AG08395 (cell line): Measurements from ENCODE around the gene NDRG2.

Source experiments
- DNase-seq: peaks from one replicate; pipeline ENCODE4 v3.0.0; 2012; ENCODE audit warnings: mixed read lengths, low spot score

Gene NDRG2

DNA sequence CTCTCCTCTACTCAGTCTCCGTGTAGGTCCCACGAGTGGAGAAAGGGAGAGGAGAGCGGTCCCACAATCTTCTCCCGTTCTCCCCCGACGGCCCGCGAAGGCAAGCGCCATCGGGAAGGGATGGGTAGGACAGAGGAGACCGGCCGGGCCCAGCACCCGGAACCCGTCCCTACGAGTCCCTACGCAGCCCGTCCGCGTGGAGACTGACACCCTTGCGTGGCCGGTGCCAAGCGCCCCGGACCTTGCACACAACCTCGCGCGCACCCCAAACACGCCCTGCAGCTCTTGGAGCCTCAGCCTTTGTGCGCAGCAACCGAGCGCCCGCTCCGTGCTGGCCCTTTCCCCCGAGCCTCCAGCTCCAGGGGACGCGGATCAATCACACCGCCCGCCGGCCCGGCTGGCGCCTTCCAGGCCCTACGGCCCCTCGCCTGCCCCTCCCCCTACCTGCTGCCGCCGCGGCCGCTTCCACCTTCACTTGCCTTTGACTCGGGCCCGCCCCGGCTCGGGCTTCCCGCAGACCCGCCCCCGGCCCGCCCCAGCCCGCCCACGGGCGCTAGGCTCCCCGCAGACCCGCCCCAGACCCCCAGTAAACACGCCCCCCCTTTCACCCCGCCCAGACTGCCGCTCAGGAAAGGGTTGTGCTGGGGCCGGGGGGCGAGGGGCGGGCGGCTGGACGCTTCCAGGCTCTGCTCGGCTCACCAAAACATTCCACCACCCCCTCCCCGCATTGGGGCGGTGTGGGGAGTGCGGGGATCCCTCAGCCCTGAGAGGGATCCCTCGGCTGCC is at the start of gene NDRG2:
NDRG2 (minus strand) TSS at position 477 of the 786 bp plus-strand sequence. CDS start 1,746 bp downstream, outside the sequence.
- DNase-seq: no peak

DNA sequence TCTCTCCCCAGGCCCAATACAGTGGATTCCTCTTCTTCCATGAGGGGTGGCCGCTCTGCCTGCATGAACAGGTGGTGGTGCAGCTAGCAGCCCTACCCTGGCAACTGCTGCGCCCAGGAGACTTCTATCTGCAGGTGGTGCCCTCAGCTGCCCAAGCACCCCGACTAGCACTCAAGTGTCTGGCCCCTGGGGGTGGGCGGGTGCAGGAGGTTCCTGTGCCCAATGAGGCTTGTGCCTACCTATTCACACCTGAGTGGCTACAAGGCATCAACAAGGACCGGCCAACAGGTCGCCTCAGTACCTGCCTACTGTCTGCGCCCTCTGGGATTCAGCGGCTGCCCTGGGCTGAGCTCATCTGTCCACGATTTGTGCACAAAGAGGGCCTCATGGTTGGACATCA is 49.1 kb upstream of the NDRG2 start:
- DNase-seq: no peak

DNA sequence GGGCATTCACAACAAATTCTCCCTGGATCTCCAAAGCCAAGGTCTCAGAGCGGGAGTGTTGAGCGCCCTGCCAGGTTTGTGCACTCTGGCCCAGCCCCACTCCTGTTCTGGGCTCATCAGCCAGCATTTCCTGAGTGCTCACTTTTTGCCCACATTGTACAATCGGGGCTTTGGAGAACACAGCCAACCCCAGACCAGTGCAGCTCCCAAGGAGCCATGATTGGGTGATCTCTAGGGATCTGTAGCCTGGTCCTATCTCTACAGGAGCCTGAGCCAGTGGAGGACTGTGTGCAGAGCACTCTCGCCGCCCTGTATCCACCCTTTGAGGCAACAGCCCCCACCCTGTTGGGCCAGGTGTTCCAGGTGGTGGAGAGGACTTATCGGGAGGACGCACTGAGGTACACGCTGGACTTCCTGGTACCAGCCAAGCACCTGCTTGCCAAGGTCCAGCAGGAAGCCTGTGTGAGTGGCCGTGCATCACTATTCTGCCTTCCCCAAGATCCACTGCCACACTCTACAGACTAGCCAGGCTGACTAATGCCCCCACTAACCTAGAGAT is 48.0 kb upstream of the NDRG2 start:
- DNase-seq: no peak

DNA sequence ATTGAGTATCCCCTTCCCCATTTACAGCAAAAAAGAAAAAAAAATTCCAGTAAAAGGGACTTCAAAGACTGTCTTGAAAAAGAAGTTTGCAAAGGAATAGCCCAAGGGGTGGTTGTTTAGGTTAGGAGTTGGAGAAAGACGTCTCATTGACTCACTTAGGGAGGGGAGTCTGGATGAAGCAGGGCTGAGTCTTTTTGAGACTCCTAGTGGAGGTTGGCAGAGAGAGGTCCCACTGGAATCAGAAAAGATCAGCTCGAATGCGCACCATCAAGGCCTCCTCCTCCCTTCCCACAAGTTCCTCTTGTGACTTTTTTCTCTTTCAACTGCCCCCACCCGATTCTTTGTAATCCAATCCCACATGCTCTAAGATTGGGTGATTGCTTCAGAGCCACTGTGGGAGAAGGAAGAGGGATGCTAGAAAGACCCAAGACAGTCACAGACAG is 47.2 kb upstream of the NDRG2 start:
- DNase-seq: peak; percentile 72

DNA sequence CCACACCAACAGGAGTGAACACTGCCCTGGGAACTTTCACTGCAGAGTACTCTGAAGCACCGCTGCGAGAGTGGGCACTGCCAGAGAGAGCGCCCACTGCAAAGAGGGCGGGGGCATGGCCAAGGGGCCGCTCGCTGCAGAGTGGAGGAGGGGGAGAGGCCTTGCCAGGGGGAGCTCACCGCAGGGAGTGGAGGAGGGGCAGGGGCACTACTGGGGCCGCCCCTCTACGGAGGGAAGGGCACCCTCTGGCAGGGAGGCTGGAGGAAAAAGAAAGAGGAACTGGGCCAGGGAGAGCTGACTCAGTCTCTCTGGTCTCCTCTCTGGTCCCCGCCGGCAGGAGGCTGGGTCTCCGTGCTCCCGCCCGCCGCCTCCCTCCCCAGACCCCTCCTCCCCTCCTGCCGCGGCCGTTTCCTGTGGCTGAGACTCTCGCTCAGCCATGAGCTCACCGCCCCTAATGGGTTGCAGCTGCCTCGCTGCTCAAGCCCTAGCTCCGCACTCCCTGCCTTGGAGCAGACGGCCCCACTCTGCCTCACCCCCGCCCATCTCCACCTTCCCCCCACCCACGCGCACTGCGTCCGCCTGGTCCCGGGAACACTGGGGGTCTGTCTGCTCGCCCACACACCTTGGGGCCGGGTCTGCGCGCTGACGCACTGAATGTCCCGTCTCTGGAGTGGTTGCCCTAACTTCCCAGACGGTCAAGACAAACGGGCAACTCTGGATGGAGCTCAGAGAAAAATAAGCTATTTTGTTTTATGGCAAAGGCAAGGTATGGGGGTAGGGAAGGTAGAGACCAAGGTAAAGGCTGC is 46.6 kb upstream of the NDRG2 start:
- DNase-seq: peak; percentile 95

DNA sequence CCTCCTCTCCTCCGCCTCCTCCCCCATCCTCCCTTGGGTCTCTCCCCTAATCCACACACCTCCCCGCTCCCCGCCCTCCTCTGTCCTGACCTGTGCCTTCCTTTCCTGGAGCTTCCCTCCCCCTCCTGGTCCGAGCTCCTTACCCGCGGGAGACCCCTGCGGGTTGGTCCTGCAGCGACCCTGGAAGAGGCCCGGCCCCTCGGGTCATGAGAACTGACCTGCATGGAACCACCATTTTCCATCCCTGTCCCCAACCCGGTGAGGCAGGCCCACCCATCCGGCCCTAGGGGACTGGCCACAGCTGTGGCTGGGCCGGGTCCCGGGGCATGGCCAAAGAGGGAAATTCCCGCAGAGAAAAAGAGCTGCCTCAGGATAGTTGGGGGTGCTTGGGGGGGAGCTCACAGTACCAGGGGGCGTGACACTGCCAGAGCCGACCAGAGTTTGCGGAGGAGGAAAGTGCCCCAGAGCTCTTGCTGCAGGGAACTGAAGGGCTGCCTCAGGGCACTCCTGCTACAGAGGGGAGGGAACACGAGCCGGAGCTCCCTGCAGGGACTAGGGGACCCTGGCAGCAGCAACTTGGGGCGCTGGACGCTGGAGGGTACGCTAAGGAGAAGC is 45.9 kb upstream of the NDRG2 start:
- peak; percentile 42 for DNase-seq

DNA sequence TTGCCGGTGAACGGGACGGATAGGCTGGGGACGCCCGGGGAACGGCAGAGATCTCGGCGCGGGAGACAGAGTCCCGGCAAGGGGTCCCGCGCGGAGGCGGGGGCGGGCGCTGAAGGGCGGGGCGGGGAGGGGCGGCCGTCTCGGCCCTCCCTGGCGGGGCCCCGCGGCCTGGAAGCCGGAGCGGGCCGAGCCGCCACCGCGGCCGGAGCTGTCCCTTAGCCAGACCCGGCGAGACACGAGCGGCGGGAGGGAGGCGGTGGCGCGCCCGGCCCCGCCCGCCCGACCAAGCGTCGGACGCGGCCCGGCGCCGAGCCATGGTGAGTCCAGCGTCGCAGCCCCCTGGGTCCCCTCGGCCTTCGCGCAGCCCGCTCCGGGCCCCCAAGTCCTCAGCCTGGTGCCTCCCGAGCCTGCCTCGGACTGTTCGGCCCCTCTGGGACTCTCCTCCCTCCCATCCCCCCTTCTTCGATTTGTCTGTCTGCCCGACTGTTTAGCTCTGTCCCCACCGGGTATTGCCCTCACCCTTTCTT is 45.3 kb upstream of the NDRG2 start, which contains the start of gene ARHGEF40:
ARHGEF40 (plus strand) TSS at position 222 of the 527 bp plus-strand sequence; CDS start at position 315, 93 bp downstream.
- peak; percentile 67 for DNase-seq

DNA sequence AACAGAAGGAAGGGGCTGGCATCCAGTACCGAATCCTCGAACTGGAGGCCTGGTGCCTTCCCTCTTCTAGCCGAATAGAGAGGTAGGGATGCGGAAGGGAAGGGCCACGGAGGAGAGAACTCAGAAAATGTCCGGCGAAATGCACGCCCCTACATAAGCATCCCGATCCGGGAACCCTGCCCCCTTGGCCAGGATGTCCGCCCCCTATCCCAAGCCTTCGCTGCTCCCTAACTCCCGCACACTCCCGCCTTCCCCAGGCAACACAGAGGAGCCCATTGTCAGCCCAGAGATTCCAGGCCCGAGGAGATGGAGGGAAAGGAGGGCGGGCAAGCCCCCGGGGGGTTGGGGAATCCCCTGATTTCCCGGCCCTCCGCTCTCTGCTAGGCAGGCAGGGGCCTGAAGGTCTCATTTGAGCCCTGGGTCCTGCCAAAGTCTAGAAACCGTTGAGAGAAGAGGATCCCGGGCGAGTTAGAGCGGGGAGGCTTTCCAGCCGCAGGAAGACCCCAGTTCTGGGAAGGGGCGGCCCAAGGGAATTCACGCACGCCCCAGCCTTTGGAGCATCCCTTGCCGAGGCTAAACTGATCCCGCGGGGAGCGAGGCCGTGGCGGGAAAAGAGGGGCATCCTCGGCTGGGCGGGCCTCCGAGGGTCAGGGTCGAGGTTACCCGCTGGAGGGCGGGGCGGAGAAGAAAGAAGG is 44.7 kb upstream of the NDRG2 start:
- peak; percentile 38 for DNase-seq

DNA sequence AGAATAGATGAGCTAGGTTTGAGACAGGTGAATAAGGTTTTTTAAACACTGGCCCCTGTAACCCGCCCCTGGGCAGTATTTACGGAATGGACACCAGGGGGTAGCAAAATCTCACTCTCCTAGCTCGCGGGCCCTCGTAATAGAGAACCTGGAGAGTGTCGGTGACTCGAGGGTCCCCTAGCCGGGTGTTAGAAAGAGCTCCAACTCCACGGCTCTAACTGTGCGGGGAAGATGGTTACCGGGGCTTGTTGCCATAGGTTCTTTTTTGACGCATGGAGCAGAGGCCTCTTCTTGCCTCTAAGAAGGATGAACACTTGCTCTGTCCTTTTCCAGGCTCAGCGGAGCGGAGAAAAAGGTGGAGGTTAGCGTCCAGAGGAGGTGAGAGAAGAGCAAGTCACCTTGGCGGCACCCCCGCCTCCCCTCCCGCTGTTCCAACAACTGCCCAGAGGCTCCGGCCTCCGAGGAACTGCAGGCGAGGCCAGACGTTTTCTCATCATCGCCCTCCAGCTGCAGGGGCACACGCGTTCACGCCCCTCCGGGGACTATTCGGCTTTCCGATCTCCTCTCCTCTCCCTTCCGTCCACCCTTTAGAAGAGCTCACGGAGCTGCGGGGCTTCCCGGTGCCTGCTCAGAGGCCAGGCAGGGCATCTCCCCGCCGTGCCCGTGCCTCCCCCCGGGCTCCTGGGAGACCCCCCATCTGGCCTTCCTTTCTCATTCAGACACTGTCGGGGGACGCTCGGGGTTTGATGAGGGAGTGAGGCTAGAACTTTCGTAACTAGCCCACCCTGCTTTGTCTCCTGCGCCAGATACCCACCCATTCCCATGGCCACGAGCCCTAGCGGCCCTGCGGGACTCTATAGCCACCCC is 43.9 kb upstream of the NDRG2 start:
- peak; percentile 63 for DNase-seq

DNA sequence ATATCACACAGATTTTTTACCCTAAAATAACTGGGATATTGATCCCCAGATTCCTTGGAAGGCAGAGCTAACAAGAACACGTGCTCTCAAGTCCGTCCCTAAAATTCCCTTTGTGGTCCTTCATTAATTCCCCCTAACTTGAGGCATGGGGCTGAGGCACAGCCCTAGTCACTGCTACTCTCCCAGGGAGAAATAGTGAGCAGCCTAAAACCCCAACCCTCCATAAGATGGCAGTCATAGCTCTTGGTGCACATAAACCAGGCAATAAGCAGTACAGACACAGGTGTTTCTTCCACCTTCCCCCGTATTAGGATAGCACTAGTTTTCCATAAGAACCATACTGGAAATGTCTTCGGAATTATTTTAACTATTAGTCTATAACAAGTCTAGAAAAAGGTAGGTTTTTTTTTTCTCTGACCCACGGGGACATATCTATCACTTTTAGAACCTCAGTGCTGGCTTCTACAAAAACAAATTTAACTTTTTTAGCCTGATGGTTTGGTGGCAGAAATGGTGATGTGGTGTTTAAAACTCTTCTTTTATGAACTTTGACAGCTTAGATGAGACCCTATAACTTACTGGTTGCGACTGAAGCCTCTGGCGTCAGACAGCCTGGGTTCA is 42.1 kb upstream of the NDRG2 start:
- no peak for DNase-seq

DNA sequence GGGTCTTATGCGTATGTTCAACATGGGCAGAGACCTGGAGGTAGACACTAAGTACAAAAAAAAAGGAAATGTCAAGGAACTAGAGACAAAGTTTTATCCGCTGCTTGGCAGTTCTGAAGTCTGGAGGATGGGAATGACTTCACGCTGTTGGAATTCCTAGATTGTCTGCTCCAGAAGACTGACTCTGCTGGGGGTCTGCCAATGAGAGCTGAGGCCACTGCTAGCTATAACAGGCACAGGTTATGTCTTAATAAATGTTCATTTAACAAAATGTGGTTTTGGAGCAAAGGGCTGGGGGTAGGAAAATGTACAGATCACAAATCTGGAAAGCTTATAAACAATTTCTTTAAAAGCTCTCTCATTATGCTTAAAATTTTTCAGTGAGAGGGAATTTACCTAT is 38.6 kb upstream of the NDRG2 start:
- peak; percentile 79 for DNase-seq

DNA sequence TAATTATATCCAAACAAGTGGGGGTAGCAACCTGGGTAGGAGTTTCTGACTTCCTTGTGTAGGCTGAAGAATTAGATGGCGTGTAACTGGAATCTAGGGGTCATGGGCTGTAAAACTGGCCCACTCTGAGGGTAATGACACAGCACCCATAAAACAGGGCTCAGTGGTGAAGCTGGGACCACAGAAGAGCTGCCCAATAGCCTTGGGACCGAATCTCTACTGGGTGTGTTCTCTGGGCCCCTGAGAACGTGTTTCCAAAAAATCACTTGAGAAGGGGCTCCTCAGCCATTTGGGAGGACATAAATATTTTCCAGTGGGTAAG is 36.4 kb upstream of the NDRG2 start:
- DNase-seq: no peak

DNA sequence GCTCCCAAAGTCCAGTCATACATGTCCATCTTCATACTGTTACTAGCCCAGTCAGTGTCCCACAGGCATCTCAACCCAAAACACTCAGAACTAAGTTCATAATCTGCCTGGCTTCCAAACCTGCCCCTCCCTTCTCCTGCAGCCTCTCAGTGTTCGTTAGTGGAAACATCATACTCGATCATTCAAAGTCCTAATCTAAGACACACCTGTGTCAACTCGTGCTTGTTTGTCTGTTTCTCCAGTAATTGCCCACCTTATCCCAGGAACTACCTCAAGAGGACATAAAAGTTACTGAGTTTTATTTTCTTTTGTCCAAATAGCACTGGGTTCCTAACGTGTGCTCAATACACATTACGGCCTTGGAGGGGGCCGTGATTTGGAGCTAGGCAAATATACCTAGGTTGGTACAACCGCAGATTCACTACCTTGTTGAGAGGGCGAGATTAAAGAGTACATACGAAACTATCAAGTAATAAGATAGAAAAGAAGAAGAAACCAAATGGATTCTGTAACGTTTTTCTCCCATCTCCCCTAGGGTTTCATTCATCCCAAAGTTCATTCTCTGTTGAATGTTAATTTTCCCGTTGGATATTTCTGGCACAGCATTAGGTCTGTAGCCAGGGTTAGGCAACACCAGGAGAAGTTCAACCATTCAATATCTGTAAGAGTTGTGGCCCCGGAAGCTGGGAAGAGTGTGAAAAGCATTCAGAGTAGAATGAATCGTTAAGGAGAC is 35.9 kb upstream of the NDRG2 start:
- DNase-seq: no peak

DNA sequence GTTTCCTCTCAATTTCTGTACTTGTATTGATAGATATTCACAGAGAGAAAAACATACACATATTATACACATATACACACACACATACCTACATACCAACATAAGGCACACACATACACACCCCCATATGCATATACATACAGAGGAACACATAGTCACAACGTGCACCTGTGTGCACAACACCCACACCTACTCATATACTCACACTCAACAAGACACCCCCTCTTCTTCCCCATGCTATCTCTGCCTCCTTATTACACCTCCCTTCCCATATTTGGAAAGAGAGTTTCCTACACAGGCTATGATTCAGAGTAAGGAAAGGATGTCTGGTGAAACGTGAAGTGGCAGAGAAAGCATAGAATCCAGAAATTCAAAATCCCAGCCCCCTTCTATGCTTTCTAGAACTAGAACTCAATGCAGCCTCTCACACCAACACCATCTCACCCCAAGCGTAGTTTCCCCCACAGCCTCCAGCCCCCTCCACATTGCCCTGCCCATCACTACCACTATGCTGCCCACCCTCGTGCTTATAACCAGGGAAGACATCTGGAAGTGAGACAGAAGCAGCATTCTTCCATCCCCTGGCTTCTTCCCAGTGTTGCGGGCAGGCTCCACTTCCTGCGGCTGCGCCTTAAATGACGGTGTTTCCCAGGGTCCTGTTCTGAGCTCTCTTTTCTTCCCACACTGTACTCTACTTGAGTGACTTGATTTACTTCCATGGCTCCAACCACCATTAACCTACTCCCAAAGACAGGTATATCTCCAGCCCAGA is 35.2 kb upstream of the NDRG2 start:
- DNase-seq: peak; percentile 57

DNA sequence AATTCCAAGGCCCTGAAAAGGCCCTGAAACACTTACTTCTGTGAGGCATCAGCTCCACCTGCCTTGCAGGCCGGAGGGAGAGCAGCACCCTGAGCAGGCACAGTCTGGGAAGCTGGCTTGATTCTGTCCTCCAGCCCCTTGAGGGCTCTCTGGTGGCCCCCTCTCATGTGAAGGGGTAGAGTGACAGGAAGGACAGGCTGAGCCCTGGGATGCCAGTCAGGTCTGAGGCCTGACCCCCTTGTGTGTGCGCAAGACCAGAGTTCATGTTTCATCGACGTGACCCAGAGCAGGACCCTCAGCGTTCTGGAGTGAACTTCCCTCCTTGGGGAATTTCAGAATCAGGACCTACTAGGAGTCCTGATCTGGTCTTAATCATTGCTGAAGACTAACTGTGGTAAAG is 34.0 kb upstream of the NDRG2 start:
- no peak for DNase-seq

DNA sequence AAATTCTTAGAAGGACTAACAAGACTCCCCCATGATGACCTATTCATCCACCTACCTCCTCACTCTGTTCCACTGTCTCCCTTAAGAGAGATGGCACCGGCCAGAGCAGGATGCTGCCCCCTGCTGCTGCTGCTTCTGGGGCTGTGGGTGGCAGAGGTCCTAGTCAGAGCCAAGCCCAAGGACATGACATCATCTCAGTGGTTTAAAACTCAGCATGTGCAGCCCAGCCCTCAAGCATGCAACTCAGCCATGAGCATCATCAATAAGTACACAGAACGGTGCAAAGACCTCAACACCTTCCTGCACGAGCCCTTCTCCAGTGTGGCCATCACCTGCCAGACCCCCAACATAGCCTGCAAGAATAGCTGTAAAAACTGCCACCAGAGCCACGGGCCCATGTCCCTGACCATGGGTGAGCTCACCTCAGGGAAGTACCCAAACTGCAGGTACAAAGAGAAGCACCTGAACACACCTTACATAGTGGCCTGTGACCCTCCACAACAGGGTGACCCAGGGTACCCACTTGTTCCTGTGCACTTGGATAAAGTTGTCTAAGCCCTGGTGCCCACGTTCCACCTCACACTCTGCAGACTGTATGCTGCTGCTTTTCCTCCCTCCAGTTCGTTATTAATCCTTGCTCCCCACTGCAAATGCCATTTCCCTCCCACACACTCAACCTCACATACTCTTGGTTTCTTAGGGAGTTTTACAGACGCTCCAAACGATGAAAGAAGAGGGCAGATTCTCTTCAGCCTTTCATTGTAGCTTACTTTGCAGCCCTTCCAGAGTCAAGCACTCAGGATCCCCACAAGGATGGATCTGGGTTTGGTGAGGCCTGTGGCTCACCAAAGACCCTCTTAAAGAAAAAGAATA is 33.2 kb upstream of the NDRG2 start, which contains the start of gene RNASE8:
RNASE8 (plus strand) TSS at position 20 of the 873 bp plus-strand sequence; CDS start at position 91, 71 bp downstream.
- DNase-seq: peak; percentile 36

DNA sequence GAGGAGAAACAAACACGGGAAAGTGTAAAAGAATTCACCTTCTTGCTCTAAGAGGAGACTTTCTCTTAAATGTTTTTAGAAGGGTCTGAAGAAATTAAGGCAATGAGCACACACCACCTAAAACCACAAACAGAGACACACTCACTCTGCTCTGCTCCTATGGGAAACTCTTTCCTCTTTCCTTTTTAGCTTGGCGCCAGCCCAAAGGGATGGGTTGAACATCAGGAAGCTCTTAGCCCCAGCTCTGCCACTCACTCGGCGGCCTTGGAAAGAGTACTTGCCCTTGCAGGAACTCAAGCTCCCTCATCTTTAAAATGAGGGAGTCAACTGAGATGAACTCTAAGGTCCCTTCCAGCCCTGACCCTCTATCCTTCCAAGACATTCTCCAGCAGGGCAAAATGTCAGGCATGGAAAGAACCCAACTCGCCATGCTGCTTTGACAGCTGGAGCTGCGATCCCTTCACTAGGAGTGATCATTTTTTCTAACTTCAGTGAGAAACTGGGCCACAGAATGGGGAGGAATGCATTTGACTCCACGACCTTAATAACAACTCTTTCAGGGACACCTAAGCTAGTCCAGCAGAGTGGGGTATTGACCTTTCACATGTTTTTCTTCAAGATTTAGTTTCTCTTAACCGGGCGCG is 31.8 kb upstream of the NDRG2 start:
- DNase-seq: peak; percentile 65
